HS-27A (cell line): Measurements from ENCODE around the gene RND1.

Experiments
- DNase-seq: peaks from one replicate; pipeline ENCODE4 v3.0.0-alpha.2; 2012; ENCODE audit warnings: low read depth, missing footprints

RND1 gene

DNA sequence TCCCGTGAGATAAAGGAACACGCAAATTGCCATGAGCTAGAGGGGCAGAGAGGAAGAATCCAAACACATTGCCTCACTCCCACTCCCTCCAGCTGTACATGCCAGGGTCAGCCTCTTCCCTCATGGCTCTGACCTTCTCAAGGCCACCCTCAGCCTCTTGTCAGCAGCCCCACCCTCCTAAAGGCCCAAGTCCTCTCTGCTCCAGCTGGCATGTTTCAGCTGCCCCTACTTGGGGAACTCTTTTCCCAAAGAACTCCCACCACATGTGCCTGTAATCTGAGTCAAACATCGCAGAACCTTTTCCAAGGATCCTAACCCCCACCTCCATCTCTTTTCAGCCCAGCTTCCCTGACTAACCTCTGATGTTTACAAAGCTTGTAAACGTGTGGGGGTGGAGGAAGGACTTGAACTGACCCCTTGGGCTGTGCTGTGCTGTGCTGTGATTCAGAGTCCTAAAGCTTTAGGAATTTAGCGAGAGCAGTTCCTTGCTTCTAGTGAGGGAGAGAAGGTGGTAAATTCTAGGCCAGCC is 54.7 kb downstream of the RND1 start:
- no peak for DNase-seq

DNA sequence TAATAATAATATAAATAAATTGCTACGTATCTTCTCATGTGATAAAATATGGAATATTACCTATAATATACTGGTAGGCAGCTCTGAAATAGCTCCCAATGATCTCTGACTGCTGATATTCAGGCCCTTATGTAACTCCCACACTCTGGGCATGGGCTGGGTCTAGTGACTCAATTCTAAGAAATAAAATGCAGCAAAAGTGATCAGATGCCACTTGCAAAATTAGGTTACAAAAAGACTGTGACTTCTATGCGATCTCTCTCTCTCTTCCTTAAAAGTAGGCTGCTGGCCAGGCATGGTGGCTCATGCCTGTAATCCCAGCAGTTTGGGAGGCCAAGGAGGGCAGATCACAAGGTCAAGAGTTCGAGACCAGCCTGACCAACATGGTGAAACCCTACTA is 57.7 kb downstream of the RND1 start:
- DNase-seq: no peak
